ENCODE measurements around the gene CCL26.

DNA sequence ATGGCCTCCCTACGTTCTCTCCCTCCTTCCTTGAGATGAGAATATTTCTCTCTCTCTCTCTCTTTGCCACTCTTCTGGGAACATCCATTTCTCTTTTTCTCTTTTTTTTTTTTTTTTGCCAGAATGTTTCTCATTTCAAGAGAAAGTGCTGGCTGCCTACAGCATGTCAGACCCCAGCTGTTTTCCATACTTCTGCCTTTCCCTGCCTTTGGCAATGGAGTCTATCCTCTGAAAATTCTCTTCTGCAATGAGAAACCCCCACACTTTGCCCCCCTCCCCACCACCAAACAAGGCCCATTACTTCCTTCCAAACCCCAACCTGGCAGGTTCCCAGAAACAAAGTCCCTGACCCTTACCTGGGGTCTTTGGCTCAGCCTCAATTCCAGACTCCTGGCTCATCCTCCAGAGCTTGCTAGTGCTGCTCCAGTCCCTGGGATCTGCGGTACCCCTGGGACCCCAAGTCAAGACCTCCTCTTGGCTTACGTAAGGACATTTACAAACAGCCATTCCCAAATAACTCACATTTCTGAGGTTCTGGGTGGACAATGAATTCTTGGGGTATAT, 17.4 kb upstream of the CCL26 start:
- no peak for TF ChIP-seq CTCF (IDR thresholded peaks at IDR 0.05)
- no peak for TF ChIP-seq ZFX (IDR thresholded peaks at IDR 0.05; ENCODE audit: borderline replicate concordance)

All from 22Rv1 (cell line).